ENCODE results near the gene TM9SF4. TPM values are rescaled to one million over a fixed set of nuclear protein-coding genes. Genes with fewer than 3 reads are reported as not detected.

TM9SF4 gene
- polyA plus RNA-seq, 1 donor (not counting 4 experiments of a cell fraction or from before 2014, with no cell fraction given) = 49.4 TPM

DNA sequence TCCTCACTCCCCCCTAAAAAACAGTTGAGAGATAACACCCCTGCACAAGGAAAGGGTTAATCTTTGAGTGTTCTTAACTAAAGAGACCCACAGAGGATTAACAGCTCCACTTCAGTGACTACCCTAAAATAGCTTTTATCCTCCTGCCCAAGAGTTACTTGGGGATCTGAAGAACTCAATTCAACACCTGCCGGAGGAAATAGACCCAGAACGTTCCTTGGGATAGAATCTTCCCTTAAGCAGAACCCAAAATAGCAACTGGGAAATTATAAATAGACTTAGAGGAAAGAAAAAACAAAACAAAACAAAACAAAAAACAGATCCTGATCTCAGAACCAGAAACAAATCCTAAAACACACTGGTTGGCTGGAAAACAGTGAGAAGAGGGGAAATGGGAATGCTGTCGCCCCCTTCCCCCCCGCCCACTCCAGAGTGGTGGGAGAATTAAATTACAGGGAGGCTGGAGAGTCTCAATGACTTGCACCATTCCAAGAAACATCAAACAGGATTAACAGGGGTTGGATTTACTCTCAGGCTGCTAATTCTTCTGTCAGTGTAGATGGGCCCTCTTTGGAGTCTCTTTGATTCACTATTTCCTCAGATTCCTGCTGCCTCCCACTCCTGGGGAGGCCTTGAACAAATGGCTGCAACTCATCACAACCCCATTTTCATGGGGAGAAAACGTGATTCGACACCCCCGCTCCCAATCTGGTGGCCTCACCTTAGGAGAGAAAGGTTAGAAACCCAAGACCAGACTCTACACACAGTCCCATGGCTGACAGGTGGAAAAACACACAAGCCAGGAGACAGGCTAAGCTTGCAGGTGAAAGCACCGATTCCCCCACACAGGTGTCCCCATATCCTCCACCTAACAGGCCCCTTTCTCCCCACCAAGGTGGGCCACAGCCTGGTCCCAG, 96.6 kb downstream of the TM9SF4 start:
- dilution Hi-C loops (cut with MboI; ENCODE audit: extremely low pct_ligation_motif_present, low sequenced_read_pairs) = no loop called here
- Histone ChIP-seq H3K4me2 (ENCODE audit: control insufficient read depth, extremely low read depth, insufficient read depth, low read depth, low read length) (peak overlapping the region; percentile 95), H3K27ac (ENCODE audit: control insufficient read depth, insufficient read depth, low read length) (peak overlapping the region; percentile 95), H3K36me3 (ENCODE audit: control insufficient read depth in 2 of 2, extremely low read depth in 1 of 2, insufficient read depth in 2 of 2, low read length in 2 of 2) (peaks cover 7 to 14% of the 10 kb centered on the region in 2 experiments), H3K79me2 (ENCODE audit: control insufficient read depth, insufficient read depth, low read length) (peaks cover 76% of the 10 kb centered on the region), H4K20me1 (ENCODE audit: control insufficient read depth, extremely low read depth, insufficient read depth, low read length) (peaks cover 2% of the 10 kb centered on the region), H2AFZ (ENCODE audit: control insufficient read depth, low read length) (no peak overlapping the region), H3K9me1 (ENCODE audit: control insufficient read depth, extremely low read depth, insufficient read depth, low read length) (no peaks in the 10 kb centered on the region), H3K9ac (ENCODE audit: control insufficient read depth, extremely low read depth, insufficient read depth, low read length) (peak overlapping the region; percentile 96), H3K4me1 (ENCODE audit: control insufficient read depth, extremely low read depth, insufficient read depth, low read length) (peaks cover 60% of the 10 kb centered on the region), H3K9me3 (ENCODE audit: control insufficient read depth, low read depth, low read length) (no peaks in the 10 kb centered on the region), H3K4me3 (ENCODE audit: control insufficient read depth in 2 of 3, extremely low read depth in 1 of 3, insufficient read depth in 2 of 3, low read depth in 1 of 3, low read length in 3 of 3) (peak overlapping the region; percentile 85 to 98 (median 95)), H3K27me3 (ENCODE audit: control insufficient read depth, extremely low read depth, insufficient read depth, low read length) (no peaks in the 10 kb centered on the region)
- DNase-seq (ENCODE audit: low read depth, low spot score) (no peak), FAIRE-seq (no peak)
- TF ChIP-seq EZH2 (IDR thresholded peaks at IDR 0.05; ENCODE audit: low read length) = no peak
- no peak for TF ChIP-seq CTCF (optimal IDR thresholded peaks at IDR 0.05 in 1 of 3, IDR thresholded peaks at IDR 0.05 in 1 of 3, conservative IDR thresholded peaks at IDR 0.05 in 1 of 3; ENCODE audit: extremely low read depth in 1 of 3, insufficient read depth in 2 of 3, low read length in 3 of 3)

GRCh38 chr20:32206760-32207625, 97.5 kb downstream of the TM9SF4 start:
- peak overlapping the region; percentile 95 for H3K27ac ChIP-seq (ENCODE audit: control insufficient read depth, insufficient read depth, low read length)
- no peak overlapping the region for H2AFZ ChIP-seq (ENCODE audit: control insufficient read depth, low read length)
- DNase-seq (ENCODE audit: low read depth, low spot score) (no peak), FAIRE-seq (no peak)
- no peak for TF ChIP-seq EZH2 (IDR thresholded peaks at IDR 0.05; ENCODE audit: low read length)
- TF ChIP-seq CTCF (optimal IDR thresholded peaks at IDR 0.05 in 1 of 3, IDR thresholded peaks at IDR 0.05 in 1 of 3, conservative IDR thresholded peaks at IDR 0.05 in 1 of 3; ENCODE audit: extremely low read depth in 1 of 3, insufficient read depth in 2 of 3, low read length in 3 of 3) = no peak
- peak overlapping the region; percentile 95 for H3K4me2 ChIP-seq (ENCODE audit: control insufficient read depth, extremely low read depth, insufficient read depth, low read depth, low read length)
- no peaks in the 10 kb centered on the region for H3K9me3 ChIP-seq (ENCODE audit: control insufficient read depth, low read depth, low read length)
- H3K36me3 ChIP-seq (ENCODE audit: control insufficient read depth in 2 of 2, extremely low read depth in 1 of 2, insufficient read depth in 2 of 2, low read length in 2 of 2) = peaks cover 7 to 12% of the 10 kb centered on the region in 2 experiments
- H3K9ac ChIP-seq (ENCODE audit: control insufficient read depth, extremely low read depth, insufficient read depth, low read length) = peak overlapping the region; percentile 96
- H3K27me3 ChIP-seq (ENCODE audit: control insufficient read depth, extremely low read depth, insufficient read depth, low read length) = no peaks in the 10 kb centered on the region
- H3K9me1 ChIP-seq (ENCODE audit: control insufficient read depth, extremely low read depth, insufficient read depth, low read length) = no peaks in the 10 kb centered on the region
- H4K20me1 ChIP-seq (ENCODE audit: control insufficient read depth, extremely low read depth, insufficient read depth, low read length) = peaks cover 2% of the 10 kb centered on the region
- H3K4me3 ChIP-seq (ENCODE audit: control insufficient read depth in 2 of 3, extremely low read depth in 1 of 3, insufficient read depth in 2 of 3, low read depth in 1 of 3, low read length in 3 of 3) = peak overlapping the region; percentile 85 to 98 (median 95)
- peaks cover 53% of the 10 kb centered on the region for H3K4me1 ChIP-seq (ENCODE audit: control insufficient read depth, extremely low read depth, insufficient read depth, low read length)
- dilution Hi-C loops (cut with MboI; ENCODE audit: extremely low pct_ligation_motif_present, low sequenced_read_pairs) = no loop called here
- H3K79me2 ChIP-seq (ENCODE audit: control insufficient read depth, insufficient read depth, low read length) = peaks cover 73% of the 10 kb centered on the region

All from keratinocyte (primary cell).